ENCODE data around the gene IFT43.

Gene IFT43

GRCh38 chr14:76083796-76084765, 98.5 kb downstream of the IFT43 start:
- no peak for DNase-seq

GRCh38 chr14:76085358-76085757, 99.8 kb downstream of the IFT43 start:
- no peak for DNase-seq

DNA sequence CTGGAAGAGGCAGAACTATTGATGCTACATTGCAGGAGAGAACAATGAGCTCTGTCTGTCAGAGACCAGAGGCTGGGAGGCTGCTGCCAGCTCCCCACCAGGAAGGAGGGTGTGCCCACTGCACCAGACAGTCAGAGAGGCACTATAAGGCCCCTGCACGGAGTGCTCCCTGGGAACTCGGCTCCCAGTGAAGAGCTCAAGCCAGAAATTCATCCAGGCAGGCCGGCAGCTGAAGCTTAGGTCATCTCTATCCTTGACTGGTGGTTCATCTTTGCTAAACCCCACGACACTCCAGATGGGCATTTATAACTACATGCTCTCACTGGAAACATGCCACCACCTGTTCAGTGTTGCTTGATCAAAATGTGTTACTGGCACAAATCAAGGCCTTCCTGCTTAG, 101.1 kb downstream of the IFT43 start:
- no peak for DNase-seq

- DNase-seq = no peak
Measured at GRCh38 chr14:76088326-76088725, 102.8 kb downstream of the IFT43 start.

DNA sequence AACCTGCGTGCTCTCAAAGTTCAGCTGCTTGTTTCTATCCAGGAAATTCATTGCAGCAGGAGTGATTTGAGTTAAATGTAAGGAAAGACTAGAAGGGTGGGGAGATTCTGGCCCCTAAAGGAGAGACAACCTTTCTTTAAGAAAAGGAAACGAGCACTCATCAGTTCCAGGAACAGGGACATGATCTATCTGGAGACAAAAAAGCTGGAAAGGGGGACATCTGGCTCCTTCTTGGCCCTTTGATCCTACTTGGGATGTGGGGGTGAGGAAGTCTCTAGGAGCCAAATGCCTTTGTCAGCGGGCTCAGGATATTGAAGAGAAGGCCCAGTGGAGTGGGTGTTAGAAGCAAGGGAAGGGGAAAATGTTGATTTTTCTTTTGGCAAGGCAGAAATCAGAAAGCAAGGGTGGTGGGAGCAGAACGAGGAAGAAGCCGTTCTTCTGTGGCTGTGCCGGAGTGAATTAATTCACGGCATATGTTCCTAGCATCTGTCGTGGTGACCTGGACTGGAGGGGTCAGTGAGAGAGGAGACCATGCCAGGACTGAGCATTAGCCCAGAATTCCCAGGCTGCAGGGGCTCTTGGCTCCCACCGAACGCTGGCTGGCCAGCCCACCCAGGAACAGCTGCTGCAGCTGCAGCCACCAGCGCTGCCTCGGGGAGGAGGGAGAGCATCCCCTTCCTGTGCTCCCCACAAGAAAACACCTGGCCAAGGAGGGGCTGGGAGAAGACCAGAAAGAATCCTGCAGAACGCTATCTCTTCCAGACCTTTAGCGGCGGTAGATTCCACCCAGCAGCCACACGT, 103.4 kb downstream of the IFT43 start:
- DNase-seq = peak; percentile 83

DNA sequence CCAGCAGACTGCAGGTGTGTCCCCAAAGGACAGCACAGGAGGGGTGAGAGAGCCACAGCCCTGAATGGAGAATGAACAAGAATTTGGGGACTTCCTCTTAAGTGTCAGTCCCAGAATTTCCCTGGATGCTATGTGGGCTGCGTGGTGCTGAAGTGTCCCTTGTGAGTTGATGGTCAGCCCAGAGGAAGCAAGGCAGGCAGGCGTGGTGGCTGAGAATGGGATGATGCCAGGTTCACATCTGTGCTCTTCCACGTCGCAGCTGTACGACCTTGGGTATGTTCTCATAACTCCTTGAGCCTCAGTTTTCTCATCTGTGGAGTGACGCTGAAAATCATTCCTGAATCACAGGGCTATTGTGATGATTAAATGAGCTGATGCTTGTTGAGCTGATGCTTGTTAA, 104.0 kb downstream of the IFT43 start:
- DNase-seq = no peak

DNA sequence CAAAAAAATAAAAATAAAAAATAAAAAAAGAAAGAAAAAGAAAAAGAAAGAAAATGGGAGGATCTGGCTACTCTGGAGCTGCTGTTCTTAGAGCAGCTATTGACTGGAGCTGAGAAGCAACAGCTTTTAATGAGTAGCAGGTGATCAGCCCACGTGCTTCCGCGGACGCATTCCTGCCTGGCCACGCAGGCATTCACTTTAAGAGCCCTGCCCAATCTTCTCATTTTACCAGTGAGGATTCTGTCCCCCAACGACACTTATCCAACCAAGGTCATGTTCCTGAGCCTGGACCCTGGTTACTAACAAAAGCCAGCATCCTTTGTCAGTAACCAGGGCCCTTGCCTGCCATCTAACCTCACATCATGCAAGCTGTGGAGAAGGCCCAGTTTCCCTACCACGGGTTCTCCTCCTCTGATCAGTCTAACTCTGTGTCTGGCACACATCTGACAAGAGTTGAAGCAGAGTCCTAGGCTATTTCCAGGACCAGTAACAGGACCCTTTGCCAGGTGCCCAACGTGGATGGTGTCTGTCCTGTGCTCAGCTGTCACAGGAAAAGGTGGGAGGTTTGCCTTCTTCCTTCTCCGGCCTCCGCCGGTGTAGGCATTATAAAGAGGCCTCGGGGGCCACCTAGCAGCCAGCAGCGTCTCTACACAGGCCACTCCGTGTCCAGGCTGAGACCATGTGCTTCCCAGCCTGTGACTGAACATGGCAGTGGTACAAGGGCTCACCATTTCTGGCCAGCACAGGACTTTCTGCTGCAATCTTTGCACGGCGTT, 105.2 kb downstream of the IFT43 start:
- DNase-seq = peak; percentile 46

DNA sequence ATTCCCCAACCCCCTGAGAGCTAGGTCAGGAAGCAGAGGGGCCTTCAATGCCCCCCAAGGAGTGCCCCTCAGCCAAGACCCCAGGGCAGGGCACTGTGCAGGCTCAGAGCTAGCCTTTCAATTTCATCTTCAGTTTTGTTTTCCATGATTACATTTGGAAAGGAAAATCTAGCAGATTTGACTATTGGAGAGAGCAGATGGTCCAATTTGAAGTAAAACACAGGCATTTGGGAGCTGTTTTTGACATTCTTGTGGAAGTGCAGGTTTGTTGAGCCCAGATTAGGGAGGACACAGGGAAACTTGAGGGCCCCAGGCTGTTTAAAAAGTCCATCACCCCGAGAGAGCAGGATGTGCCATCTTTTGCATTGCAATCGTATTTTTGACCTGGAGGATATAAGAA, 107.5 kb downstream of the IFT43 start:
- DNase-seq = no peak

GRCh38 chr14:76096257-76096656, 110.7 kb downstream of the IFT43 start:
- no peak for DNase-seq

DNA sequence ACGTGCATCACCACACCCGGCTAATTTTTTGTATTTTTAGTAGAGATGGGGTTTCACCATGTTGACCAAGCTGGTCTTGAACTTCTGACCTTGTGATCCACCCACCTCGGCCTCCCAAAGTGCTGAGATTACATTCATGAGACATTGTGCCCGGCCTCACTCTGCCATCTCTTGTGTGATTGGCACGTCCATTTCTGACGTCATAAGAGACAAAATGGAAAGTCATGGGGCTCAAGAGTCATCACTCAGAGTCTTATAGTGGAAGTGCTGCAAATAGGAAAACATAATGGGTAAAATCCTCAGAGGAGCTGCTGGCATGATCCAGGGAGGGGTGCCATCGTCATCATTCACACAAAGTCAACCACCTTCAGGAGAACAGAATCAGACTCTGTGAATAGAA, 112.0 kb downstream of the IFT43 start:
- DNase-seq = no peak

DNA sequence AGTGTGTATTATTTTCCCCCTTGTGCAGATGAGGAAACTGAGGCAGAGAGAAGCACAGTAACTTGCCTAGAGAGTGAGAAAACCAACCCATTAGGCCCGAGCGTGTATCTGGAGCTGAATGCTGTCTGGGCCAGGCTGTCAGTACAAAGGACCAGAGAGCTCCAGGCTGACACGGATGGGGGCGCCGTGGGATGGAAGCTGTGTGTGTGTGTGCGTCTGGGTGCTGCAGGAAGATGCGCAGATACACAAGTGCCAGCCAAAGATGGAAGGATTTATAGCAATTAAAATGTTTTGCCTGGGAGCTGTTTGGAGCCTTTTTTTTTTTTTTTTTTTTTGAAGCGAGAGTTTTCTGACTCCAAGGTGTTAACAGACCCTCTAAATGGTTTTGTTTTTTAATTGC, 112.5 kb downstream of the IFT43 start:
- DNase-seq = no peak

GRCh38 chr14:76098916-76099675, 113.5 kb downstream of the IFT43 start:
- DNase-seq = no peak

DNA sequence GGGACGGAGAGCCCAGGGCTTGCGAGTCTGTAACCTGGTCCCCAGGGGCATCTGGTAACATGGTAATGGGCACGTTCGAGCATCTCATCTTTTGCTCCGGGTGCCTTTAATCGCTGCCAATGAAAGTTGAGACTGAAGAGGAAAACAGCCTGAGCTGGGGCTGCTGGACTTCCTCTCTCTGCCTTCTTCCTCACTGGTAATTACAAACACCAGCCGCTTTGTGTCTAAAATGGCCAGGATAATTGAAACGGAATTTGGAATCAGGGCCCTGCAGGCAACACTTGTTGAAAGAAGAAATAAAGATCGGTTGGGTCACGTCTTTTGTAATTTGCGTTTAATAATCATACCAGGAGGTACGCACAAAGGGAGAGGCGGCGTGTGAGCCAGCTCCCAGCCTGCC, 114.7 kb downstream of the IFT43 start:
- no peak for DNase-seq

DNA sequence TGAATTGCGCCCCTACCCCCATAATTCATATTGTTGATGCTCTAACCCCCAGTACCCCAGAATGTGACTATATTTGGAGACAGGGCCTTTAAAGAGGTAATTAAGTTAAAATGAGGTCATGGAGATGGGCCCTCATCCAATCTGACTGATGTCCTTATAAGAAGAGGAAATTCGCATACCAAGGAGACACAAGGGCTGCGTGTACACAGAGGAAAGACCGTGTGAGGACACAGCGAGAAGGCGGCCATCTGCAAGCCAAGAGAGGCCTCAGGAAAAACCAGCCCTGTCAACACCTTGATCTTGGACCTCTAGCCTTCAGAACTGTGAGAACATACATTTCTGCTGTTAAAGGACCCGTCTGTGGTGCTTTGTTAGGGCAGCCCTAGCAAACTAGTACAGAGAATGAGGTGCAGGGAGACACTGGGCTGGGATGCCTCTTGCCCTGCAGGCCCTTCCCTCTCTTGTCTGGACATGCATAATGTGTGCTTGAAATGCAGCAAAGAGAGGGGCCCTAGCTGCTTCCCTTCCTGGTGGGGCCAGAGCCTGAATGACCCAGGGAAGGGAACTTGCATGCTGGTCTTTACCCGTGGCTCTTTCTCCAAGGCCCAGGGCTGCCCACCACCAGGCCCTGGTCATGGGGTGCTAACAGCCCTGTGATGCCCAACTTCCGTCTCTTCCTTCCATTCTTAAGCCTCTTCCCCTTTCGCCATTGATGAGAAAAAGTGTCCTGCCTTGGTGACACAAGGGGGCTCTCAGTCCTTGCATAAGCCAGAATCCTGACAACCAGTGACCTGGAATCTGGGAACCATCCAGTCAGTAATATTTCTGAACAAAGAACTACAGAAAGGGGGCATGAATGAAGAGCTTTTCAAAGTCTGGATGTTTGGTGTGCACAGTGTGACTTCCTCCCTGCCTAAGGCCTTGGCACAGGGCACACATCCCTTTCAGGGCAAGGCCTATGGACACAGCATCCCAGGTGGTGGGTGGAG, 116.1 kb downstream of the IFT43 start:
- DNase-seq = no peak

GRCh38 chr14:76104802-76105355, 119.3 kb downstream of the IFT43 start:
- no peak for DNase-seq

DNA sequence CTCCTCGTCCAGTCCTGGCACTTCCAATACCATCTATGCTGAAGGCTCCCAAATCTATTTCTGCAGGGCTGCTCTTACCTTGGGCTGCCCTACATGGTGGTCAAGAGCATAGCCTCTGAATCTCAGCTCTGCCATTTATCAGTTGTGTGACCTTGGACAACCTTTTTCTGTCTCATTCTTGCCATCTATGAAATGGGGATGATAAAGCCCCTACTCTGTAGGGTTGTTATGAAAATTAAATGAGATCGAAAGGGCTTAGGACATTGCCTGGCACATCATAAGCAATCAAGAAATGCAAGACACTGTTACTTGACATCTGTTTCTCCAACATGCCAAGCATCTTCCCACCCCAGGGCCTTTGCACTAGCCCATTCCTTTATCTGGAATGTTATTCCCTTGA, 120.6 kb downstream of the IFT43 start:
- no peak for DNase-seq

- DNase-seq = no peak
Measured at GRCh38 chr14:76109087-76109880, 123.7 kb downstream of the IFT43 start.

DNA sequence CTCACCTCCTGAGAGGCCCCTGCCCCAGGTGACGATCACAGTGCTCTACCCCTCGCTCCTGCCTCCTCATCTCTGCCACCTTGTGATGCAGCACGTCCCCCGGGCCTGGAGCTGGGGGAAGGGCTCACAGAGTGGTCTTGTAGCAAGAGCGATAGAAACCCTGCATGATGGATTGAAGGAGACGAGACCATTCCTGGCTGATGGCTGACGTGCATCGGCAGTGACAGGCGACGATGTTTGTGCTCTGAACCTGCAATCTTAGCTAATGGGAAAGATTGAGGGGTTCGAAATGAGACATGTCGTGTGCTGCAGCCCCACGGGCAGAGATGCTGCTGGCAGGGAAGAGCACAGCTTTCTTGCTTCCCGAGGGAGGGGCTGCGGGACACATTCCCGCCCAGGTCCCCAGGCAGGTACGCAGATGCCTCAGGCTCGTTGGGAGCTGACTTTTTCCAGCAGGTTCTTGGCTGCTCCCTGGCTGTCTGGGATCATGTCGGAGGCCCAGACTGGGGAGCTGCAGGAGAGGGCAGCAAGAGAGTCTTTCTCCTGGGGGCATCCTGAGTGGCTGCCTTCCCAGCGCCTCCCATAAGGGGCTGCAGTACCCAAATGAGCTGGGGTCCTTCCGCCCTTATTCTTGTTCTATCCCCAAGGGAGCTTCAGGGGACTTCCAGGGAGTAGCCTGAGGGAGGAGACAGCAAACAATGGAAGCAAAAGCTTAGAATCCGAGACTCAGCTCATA, 127.5 kb downstream of the IFT43 start:
- DNase-seq = no peak

GRCh38 chr14:76113691-76114090, 128.1 kb downstream of the IFT43 start:
- DNase-seq = no peak

Measured in left hindlimb (tissue), 1 donor.